SK-N-SH (cell line): ENCODE measurements around the gene ZNF417. TPM values are rescaled to one million over a fixed set of nuclear protein-coding genes. Genes with fewer than 3 reads are reported as not detected.

Source experiments
- CTCF ChIA-PET: fragments of 300-600, 350-600 bp; formaldehyde crosslinking; extraction: SDS; loops from one replicate; lab custom pipeline; 2021; lab: Yijun Ruan, JAX
- POLR2A ChIA-PET: fragments of 350-600 bp; sonication (Branson Sonifier 250); formaldehyde crosslinking; extraction: SDS; loops from one replicate; lab custom pipeline; 2020; ENCODE audit warnings: antibody characterized with exemption, inconsistent platforms; lab: Yijun Ruan, JAX
- DNase-seq: peaks from one replicate; pipeline ENCODE4 v3.0.0; 2012
- H2AFZ ChIP-seq: fragments of 200-600 bp; sonication (generic); 2 replicates; pipeline ENCODE4 v1.8.1; 2016; ENCODE audit warnings: antibody characterized with exemption, mild to moderate bottlenecking, low read depth
- H3F3A ChIP-seq: fragments of 200-600 bp; sonication (generic); replicated peaks from 2 replicates; pipeline ENCODE3; 2016; ENCODE audit warnings: antibody characterized with exemption, mild to moderate bottlenecking; ENCODE audit not compliant: insufficient read depth
- H3K27ac ChIP-seq, 2 experiments: fragments of 200-500 bp in 1 of 2; fragments of 200-600 bp in 1 of 2; sonication (Bioruptor generic) in 1 of 2; sonication (generic), shearing (Covaris generic) in 1 of 2; 2 replicates each; pipeline versions ENCODE4 v1.5.1 to v1.6.1; 2014 to 2016; ENCODE audit warnings: low read depth in 2 of 2, inconsistent platforms in 1 of 2, low read length in 1 of 2, mild to moderate bottlenecking in 1 of 2, mixed read lengths in 1 of 2
- H3K27me3 ChIP-seq: fragments of 200-600 bp; sonication (generic), shearing (Covaris generic); 2 replicates; pipeline ENCODE4 v1.6.1; 2016; ENCODE audit warnings: mixed run types; ENCODE audit not compliant: insufficient read depth
- H3K36me3 ChIP-seq, 2 experiments: fragments of 200-500 bp in 1 of 2; fragments of 200-600 bp in 1 of 2; sonication (Bioruptor generic) in 1 of 2; sonication (generic) in 1 of 2; replicated peaks in 1 of 2; 2 replicates each; pipeline versions ENCODE3 to v1.5.1; 2014 to 2016; ENCODE audit warnings: low read length in 1 of 2, mild to moderate bottlenecking in 1 of 2; ENCODE audit not compliant: insufficient read depth in 2 of 2, control insufficient read depth in 1 of 2
- H3K4me1 ChIP-seq, 2 experiments: fragments of 200-500 bp in 1 of 2; fragments of 200-600 bp in 1 of 2; sonication (Bioruptor generic) in 1 of 2; sonication (generic), shearing (Covaris generic) in 1 of 2; 2 replicates each; pipeline versions ENCODE4 v1.5.1 to v1.6.1; 2014 to 2016; ENCODE audit warnings: low read depth in 1 of 2, low read length in 1 of 2, mixed run types in 1 of 2; ENCODE audit not compliant: insufficient read depth in 2 of 2, control insufficient read depth in 1 of 2
- H3K4me2 ChIP-seq: fragments of 200-600 bp; sonication (generic), shearing (Covaris generic); 2 replicates; pipeline ENCODE4 v1.6.1; 2017; ENCODE audit warnings: mixed run types
- H3K4me3 ChIP-seq, 2 experiments: fragments of 200-500 bp in 1 of 2; fragments of 200-600 bp in 1 of 2; sonication (Bioruptor generic) in 1 of 2; sonication (generic), shearing (Covaris generic) in 1 of 2; 2 replicates each; pipeline versions ENCODE4 v1.5.1 to v1.8.1; 2014 to 2016; ENCODE audit warnings: low read depth in 2 of 2, inconsistent platforms in 1 of 2, low read length in 1 of 2, mild to moderate bottlenecking in 1 of 2, mixed read lengths in 1 of 2, moderate library complexity in 1 of 2
- H3K79me2 ChIP-seq: fragments of 200-600 bp; sonication (generic); 2 replicates; pipeline ENCODE4 v1.8.1; 2017; ENCODE audit warnings: mild to moderate bottlenecking; ENCODE audit not compliant: insufficient read depth
- H3K9ac ChIP-seq: fragments of 200-600 bp; sonication (generic); 2 replicates; pipeline ENCODE4 v1.6.1; 2017; ENCODE audit warnings: mixed run types
- H3K9me2 ChIP-seq: fragments of 200-600 bp; sonication (generic); 2 replicates; pipeline ENCODE4 v1.6.1; 2017; ENCODE audit warnings: mixed run types
- H3K9me3 ChIP-seq: fragments of 200-600 bp; sonication (generic); 2 replicates; pipeline ENCODE4 v1.6.1; 2017; ENCODE audit warnings: mixed run types, mild to moderate bottlenecking, moderate library complexity
- H4K20me1 ChIP-seq: fragments of 200-600 bp; sonication (generic); 2 replicates; pipeline ENCODE4 v1.6.1; 2017; ENCODE audit warnings: mild to moderate bottlenecking, mixed run types; ENCODE audit not compliant: insufficient read depth
- CHD2 ChIP-seq: fragments of 150-350 bp; IDR thresholded peaks from 2 replicates; pipeline ENCODE4 v1.6.1; 2018; ENCODE audit warnings: low read length; ENCODE audit not compliant: partially characterized antibody
- ELF1 ChIP-seq: IDR thresholded peaks from 2 replicates; pipeline ENCODE4 v1.4.0; 2012
- EP300 ChIP-seq, 2 experiments: IDR thresholded peaks; 2 replicates each; pipeline versions ENCODE4 v1.4.0 to v1.6.1; 2012; ENCODE audit warnings: borderline replicate concordance in 1 of 2, low read depth in 1 of 2, low read length in 1 of 2
- EZH2phosphoT487 ChIP-seq: fragments of 200-600 bp; sonication (generic); IDR thresholded peaks from 2 replicates; pipeline ENCODE4 v1.6.1; 2017; ENCODE audit warnings: low read depth, mixed run types, mild to moderate bottlenecking, antibody characterized with exemption, moderate library complexity, borderline replicate concordance
- FOSL2 ChIP-seq: IDR thresholded peaks from 2 replicates; pipeline ENCODE4 v1.4.0; 2012; ENCODE audit warnings: low read depth, mild to moderate bottlenecking, moderate library complexity, borderline replicate concordance
- FOXJ3 ChIP-seq: sonication (generic); formaldehyde crosslinking; IDR thresholded peaks from 2 replicates; pipeline ENCODE4 v1.5.1; 2020; ENCODE audit warnings: mild to moderate bottlenecking, missing genetic modification reagents
- FOXM1 ChIP-seq: IDR thresholded peaks from 2 replicates; pipeline ENCODE4 v1.4.0; 2012; ENCODE audit warnings: low read depth, mild to moderate bottlenecking
- GABPA ChIP-seq: IDR thresholded peaks from 2 replicates; pipeline ENCODE4 v1.4.0; 2012; ENCODE audit warnings: low read depth, mild to moderate bottlenecking
- GATA2 ChIP-seq: sonication (generic); formaldehyde crosslinking; IDR thresholded peaks from 2 replicates; pipeline ENCODE4 v1.5.0; 2020; ENCODE audit warnings: mild to moderate bottlenecking, missing genetic modification reagents
- IRF3 ChIP-seq: fragments of 150-350 bp; IDR thresholded peaks from 2 replicates; pipeline ENCODE4 v1.6.1; 2016; ENCODE audit warnings: mild to moderate bottlenecking, low read depth, low read length
- JUND ChIP-seq: IDR thresholded peaks from 2 replicates; pipeline ENCODE4 v1.4.0; 2012
- MAX ChIP-seq: IDR thresholded peaks from 2 replicates; pipeline ENCODE4 v1.4.0; 2012; ENCODE audit warnings: low read depth
- MEF2A ChIP-seq: IDR thresholded peaks from 2 replicates; pipeline ENCODE4 v1.4.0; 2012; ENCODE audit warnings: low read depth, borderline replicate concordance
- NRF1 ChIP-seq: IDR thresholded peaks from 2 replicates; pipeline ENCODE4 v1.6.1; 2012; ENCODE audit warnings: low read depth, mild to moderate bottlenecking, low read length
- POLR2AphosphoS5 ChIP-seq: IDR thresholded peaks from 2 replicates; pipeline ENCODE4 v1.6.1; 2012; ENCODE audit warnings: low read depth, low read length
- RAD21 ChIP-seq: IDR thresholded peaks from 2 replicates; pipeline ENCODE4 v1.6.1; 2012; ENCODE audit warnings: mild to moderate bottlenecking, low read length
- RCOR1 ChIP-seq: fragments of 150-350 bp; IDR thresholded peaks from 2 replicates; pipeline ENCODE4 v1.6.1; 2017; ENCODE audit warnings: antibody characterized with exemption, low read length
- SIN3A ChIP-seq: IDR thresholded peaks from 2 replicates; pipeline ENCODE4 v1.6.1; 2012; ENCODE audit warnings: low read depth, mild to moderate bottlenecking, low read length, moderate library complexity, borderline replicate concordance
- TAF1 ChIP-seq: IDR thresholded peaks from 2 replicates; pipeline ENCODE4 v1.6.1; 2012; ENCODE audit warnings: low read depth, mild to moderate bottlenecking, low read length, moderate library complexity, borderline replicate concordance
- TEAD4 ChIP-seq: IDR thresholded peaks from 2 replicates; pipeline ENCODE4 v1.4.0; 2012; ENCODE audit warnings: mild to moderate bottlenecking, borderline replicate concordance; ENCODE audit not compliant: insufficient read depth
- YY1 ChIP-seq: IDR thresholded peaks from 2 replicates; pipeline ENCODE4 v1.4.0; 2012; ENCODE audit warnings: low read depth, mild to moderate bottlenecking
- ZBTB33 ChIP-seq: IDR thresholded peaks from 2 replicates; pipeline ENCODE4 v1.4.0; 2012; ENCODE audit warnings: low read depth, borderline replicate concordance
- WGBS: methylation state at CpG from one replicate; pipeline ENCODE4 v1.1.6; 2017; ENCODE audit warnings: low lambda C conversion rate; 5-methylcytosine and 5-hydroxymethylcytosine counted together
- polyA plus RNA-seq, 3 experiments: library from polyadenylated mRNA; depleted of rRNA; stranded (reverse); fragments of >200 nt; gene quantifications; 2 replicates each; pipeline ENCODE4 v1.2.3, GENCODE V29; 2012

The ZNF417 gene
- polyA plus RNA-seq, 1 of the 3 experiments (the other 2 are of a cell fraction), result 1.7 TPM

- TF ChIP-seq MEF2A (no peak), FOXM1 (no peak), IRF3 (no peak), RCOR1 (0 out of 2 replicates have a peak, but pooled peaks have one; percentile 25), EP300 (IDR thresholded peaks at IDR 0.05; ENCODE audit: borderline replicate concordance in 1 of 2, low read depth in 1 of 2, low read length in 1 of 2) (no peak), SIN3A (no peak), JUND (no peak), ZBTB33 (no peak), GATA2 (CRISPR knock-in tag) (no peak), FOXJ3 (CRISPR knock-in tag) (no peak), ELF1 (no peak), NRF1 (no peak), POLR2AphosphoS5 (no peak), TAF1 (no peak), GABPA (peak; percentile 80), FOSL2 (no peak), YY1 (peak; percentile 78), EZH2phosphoT487 (no peak)
These were observed 27.7 kb downstream of the ZNF417 start, which contains the start of gene ZNF814 (continued) for GRCh38 chr19:57888560-57889231.

- H3K79me2 ChIP-seq, result no peaks in the 10 kb centered on the region
These were observed 28.3 kb downstream of the ZNF417 start for GRCh38 chr19:57888107-57888559.

More at GRCh38 chr19:57888107-57888559, 28.3 kb downstream of the ZNF417 start:
- no peaks in the 10 kb centered on the region for H4K20me1 ChIP-seq
- no peak overlapping the region for H3K9ac ChIP-seq
- no peak for TF ChIP-seq CHD2
- no peak for TF ChIP-seq EP300 (IDR thresholded peaks at IDR 0.05; ENCODE audit: borderline replicate concordance in 1 of 2, low read depth in 1 of 2, low read length in 1 of 2)
- no peak for TF ChIP-seq RAD21
- no peak for TF ChIP-seq JUND
- no peak for TF ChIP-seq EZH2phosphoT487
- TF ChIP-seq MAX, result no peak
- TF ChIP-seq TEAD4, result no peak
- TF ChIP-seq IRF3, result no peak
- TF ChIP-seq GATA2 (CRISPR knock-in tag), result no peak
- CTCF ChIA-PET, result interaction anchor here (1.0 to 1.2 kb wide), 2 partner anchors 16 to 267 kb away, joined by 3 read pairs; no protein-coding TSS in a partner anchor
- H2AFZ ChIP-seq, result no peak overlapping the region
- POLR2A ChIA-PET, result no interaction called here
- peak; percentile 32 for DNase-seq
- 40% methylated on average over 8 of the region's 8 CpGs for WGBS
- no peaks in the 10 kb centered on the region for H3F3A ChIP-seq
- peaks cover 0 to 1% of the 10 kb centered on the region in 2 experiments for H3K36me3 ChIP-seq
- peak overlapping the region; percentile 43 to 56; a peak in 3 of 4 replicates for H3K4me3 ChIP-seq
- H3K9me3 ChIP-seq, result no peaks in the 10 kb centered on the region; the same call in 1 of the 2 replicates
- no peaks in the 10 kb centered on the region for H3K4me1 ChIP-seq
- H3K27ac ChIP-seq, result no peak overlapping the region; a peak in 1 of 4 replicates
- peak overlapping the region; percentile 37; the same call in 1 of the 2 replicates for H3K4me2 ChIP-seq
- H3K27me3 ChIP-seq, result no peaks in the 10 kb centered on the region
- H3K9me2 ChIP-seq, result no peaks in the 10 kb centered on the region
